NCI-H82 treated with DMSO at 0.1 percent for 48 hours (cell line): ENCODE measurements around the gene KCNQ5.
"Not testable (repeated sequence)": the region's sequence is repeated elsewhere in the genome, so short reads cannot be mapped to it uniquely, and the experiment has no call there.

Source experiments
- DNase-seq: peaks from one replicate; lab custom pipeline; 2025; ENCODE audit not compliant: unreplicated experiment; lab: John Stamatoyannopoulos, UW

KCNQ5 gene

GRCh38 chr6:72894091-72894490 lies 272.2 kb downstream of the KCNQ5 start:
- no peak for DNase-seq

DNA sequence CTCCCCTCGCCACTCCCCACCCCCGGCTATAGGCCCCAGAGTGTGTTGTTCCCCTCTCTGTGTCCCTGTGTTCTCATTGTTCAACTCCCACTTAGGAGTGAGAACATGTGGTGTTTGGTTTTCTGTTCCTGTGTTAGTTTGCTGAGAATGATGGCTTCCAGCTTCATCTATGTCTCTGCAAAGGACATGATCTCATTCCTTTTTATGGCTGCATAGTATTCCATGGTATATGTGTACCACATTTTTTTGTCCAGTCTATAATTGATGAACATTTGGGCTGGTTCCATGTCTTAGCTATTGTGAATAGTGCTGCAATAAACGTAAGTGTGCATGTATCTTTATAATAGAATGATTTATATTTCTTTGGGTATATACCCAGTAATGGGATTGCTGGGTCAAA lies 276.4 kb downstream of the KCNQ5 start:
- DNase-seq: not testable (repeated sequence)

DNA sequence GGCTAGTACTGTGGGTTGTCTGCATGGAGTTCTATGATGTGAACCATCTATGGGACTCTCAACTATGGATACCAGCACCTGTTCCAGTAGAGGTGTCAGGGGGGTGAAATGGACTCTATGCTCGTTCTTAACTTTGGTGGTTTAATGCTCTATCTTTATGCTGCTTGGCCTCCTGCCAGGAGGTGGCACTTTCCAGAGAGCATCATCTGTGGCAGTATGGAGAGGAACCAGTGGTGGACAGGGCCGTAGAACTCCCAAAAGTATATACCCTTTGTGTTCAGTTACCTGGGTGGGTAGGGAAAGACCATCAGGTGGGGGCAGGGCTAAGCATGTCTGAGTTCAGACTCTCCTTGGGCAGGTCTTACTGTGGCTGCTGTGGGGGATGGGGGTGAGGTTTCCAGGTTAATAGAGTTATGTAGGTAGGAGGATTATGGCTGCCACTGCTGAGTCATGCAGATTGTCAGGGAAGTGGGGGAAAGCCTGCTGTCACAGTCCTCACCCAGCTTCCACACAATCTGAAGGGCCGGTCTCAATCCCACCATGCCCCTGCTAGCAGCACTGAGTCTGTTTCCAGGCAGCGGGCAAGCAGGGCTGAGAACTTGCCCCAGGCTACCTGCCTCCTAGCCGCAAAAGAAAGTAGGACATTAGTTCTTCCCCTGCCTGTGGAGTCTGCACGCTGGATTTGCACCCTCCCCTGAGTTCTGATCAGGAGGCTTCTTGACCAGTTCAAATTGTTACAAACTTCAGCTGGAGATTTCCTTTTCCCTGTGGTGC lies 284.0 kb downstream of the KCNQ5 start:
- DNase-seq: peak; percentile 61

GRCh38 chr6:72911463-72912155 lies 289.7 kb downstream of the KCNQ5 start:
- peak; percentile 39 for DNase-seq

DNA sequence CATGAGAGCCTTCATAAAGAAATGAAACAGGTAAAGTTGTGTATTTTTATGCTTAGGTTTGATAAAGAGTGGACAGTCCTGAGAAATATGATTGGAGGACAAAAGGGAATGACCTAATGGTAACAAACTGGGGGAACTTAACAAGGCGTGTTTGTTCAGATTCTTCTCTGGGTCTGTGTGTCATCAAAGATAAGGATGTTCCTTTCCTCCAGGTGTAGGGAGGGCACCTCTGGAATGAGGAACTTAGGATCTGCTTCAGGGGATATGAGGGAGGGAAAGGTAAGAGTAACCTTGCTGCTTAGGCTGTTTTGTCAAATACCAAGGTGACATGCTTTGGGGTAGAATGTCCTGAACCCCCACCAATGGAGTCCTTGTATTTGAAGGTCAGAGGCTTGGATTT lies 291.9 kb downstream of the KCNQ5 start:
- DNase-seq: no peak

DNA sequence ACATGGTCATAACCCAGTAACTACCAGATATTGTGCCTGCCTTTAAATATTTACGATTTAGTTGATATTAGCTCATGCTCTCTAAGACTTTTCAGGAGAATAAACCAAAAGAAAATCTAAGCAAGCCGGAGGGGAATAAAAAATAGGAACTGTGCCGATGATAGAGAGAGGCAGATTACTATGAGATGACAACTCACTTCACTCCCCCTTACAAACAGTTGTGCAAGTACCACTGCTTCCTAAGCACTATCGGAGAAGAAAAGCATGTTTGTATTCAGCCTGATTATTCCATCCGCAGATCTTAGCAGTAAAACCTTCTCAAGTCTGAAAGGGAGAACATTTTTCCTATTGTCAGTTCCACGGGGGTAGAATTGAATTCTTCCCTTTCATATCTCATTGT lies 294.4 kb downstream of the KCNQ5 start:
- DNase-seq: no peak

DNA sequence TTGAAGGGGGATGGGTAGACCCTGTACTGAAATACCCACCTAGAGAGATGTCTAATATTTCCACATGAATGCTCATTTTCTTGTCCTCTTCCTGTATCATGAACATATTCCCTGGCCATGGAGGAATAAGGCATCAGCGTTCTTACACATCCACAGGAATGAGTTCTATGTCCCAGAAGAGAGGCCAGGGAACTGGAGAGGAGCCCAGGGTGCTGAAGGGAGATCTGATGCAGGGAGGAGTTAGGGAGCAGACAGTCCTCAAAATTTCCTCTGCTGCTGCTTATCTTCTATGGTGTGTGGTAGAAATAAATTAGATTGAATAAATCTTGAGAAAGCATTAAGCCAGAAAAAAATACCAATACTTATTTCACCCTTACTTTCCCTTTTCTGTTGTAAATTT lies 295.0 kb downstream of the KCNQ5 start:
- DNase-seq: no peak

DNA sequence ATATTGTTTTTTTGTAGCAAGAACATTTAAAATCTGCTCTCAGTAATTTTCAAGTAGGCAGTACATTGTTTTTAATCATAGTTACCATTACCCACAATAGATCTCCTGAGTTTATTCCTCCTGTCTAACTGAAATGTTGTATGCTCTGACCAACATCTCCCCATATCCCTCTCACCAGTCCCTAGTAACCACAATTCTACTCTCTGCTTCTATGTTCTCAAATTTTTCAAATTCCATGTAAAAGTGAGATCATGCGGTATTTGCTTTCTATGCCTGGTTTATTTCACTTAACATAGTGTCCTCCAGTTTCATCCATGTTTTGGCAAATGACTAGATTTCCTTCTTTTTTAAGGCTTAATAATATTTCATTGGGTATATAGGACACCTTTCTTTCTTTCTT lies 300.5 kb downstream of the KCNQ5 start:
- DNase-seq: no peak

GRCh38 chr6:72925136-72925535 lies 303.3 kb downstream of the KCNQ5 start:
- DNase-seq: no peak

DNA sequence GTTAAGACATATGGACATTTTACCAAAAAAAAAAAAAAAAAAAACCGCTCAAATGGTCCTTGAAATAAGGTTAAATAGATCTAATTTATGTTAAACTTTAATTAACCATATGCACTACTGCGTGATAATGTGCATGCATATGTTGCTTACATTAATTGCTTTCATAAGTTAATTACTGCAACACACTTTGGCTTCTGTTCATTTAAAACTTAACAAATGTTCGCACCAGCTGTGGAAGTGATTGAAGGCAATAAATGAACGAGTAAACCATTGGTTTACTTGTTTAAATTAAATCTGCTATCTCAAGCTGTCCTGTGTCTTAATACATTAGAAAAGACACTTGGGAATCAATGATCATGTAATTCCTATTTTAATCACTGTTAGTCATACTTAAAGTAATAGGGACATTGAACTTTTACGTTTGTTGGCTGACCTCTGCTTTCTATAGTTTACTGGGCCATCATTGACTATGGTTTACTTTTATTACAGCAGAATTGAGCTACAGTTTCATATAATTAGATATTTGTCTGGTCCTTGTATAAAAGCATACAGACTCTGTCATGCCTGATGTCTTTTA lies 308.8 kb downstream of the KCNQ5 start:
- peak; percentile 90 for DNase-seq

DNA sequence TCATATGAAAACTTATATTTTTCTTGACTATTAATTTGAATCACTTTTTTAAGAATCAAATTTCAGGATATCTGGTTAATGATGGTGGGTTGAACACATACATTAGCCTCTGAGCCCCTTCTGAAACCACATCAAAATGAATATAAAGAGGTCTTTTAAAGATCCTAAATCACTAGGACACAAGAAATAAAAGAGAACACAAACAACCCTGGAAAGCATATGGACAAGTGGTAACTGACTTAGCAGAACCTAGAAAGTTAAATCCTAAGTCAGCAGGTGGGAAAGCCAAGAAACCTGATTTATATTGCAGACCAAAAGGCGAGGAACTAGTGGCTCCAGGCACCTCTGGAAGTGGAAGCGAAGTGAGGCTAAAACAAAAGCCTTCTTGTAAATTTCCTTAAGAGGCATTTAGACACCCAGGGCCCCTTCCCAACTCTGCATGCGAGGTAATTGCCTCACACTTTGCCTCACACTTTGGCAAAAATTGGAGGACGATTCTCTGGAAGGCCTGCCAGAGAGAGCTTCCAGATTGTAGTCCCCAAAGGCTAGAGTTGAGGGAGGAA lies 309.5 kb downstream of the KCNQ5 start:
- DNase-seq: peak; percentile 73

DNA sequence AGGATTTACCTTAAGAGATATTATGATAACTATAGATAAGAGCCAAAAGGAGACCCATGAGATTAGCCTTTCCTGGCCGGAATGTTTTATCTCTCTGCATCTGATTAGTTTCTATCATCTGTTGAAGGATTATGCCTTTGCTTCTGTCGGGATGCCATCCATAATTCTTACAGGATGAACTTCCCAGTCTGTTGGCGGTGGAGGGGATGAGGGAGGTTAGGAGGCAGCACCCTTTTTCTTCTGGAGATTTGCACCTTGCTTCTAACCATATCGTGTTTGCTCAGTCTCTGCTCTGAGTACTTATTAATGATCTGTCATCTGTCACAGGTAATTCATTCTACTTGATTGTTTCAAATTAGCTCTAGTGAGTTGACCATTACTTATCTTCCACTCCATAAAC lies 311.4 kb downstream of the KCNQ5 start:
- DNase-seq: peak; percentile 98

DNA sequence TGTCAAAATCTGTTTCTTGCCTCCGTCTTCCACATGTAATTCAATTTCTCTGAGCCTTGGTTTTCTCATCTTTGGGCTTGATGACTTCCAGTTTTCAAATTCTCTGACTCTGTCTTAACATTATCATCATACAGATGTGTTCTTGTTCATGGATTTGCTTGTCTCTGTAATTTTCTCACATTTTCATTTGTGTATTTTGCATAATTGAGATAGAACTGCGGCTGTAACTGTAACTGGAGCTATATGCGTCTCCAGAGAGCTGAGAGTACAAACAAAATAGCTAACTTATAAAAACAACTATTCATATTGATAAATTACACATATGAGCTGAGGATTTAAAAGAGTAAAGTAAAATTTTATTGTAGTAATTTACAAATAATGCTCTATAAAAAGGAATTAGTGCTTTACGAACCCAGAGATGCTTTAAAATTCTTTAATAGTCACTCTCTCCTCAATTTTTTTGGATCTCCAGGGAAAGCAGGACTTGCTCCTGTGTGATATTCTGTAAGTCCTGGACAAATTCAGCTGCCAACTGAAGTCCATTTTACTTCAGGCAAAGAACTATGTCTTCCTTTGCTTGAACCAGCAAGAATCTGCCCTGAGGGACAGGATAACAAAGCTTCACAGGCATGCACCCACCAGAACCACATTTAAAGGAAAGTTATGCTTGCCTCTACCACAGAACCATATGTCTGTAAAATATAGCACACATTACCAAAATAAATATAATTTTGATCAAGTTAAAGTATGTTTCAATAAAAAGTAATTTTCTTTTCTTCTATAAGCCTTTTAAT lies 315.1 kb downstream of the KCNQ5 start:
- no peak for DNase-seq

DNA sequence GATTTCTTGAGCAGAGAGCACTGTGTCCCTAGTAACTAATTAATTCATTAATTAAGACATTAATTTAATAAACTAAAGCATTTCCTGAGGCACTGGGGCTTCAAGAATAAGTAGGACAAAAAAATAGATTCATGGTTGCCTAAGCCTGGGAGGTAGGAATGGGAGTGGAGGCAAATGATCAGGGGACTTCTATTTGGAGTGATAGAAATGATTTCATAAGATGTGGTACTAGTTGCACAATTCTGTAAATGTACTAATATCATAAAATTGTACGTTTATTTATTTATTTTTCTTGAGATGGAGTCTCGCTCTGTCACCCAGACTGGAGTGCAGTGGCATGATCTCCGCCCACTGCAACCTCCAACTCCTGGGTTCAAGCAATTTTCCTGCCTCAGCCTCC lies 316.2 kb downstream of the KCNQ5 start:
- no peak for DNase-seq

- DNase-seq: no peak
These were observed 317.1 kb downstream of the KCNQ5 start for GRCh38 chr6:72939004-72939403.

GRCh38 chr6:72940265-72940664 lies 318.4 kb downstream of the KCNQ5 start:
- DNase-seq: no peak

DNA sequence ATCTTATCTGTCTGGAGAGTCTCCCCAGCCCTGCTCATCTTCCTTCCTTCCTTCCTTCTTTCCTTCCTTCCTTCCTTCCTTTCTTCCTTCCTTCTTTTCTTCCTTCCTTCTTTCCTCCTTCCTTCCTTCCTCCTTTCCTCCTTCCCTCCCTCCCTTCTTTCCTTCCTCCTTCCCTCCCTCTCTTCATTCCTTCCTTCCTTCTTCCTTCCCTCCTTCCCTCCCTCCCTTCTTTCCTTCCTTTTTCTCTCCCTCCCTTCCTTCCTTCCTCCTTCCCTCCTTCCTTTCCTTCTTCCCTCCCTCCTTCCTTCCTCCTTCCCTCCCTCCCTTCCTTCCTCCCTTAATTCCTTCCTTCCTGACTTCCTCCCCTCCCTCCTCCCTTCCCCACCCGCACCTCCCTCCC lies 319.4 kb downstream of the KCNQ5 start:
- no peak for DNase-seq

GRCh38 chr6:72941751-72942150 lies 319.9 kb downstream of the KCNQ5 start:
- no peak for DNase-seq

GRCh38 chr6:72943699-72944098 lies 321.8 kb downstream of the KCNQ5 start:
- peak; percentile 53 for DNase-seq

DNA sequence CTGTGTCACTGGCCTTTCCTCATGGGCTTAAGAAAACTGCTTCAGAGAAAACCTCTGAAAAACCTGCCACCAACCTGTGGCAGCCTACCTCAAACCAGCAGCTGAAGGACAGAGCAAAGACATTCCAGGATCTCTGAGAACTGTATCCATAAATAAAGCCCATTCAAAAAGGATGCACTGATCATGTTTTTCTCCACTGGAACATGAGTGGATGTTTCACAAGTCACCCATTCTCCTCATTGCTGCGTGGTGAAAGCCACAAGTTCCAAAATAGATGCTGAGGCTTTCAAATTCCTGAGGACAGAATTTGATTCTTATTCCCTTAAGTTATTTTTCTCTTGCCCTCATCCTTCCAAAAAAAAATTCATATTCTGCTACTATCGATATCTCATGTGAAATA lies 322.8 kb downstream of the KCNQ5 start:
- DNase-seq: no peak

DNA sequence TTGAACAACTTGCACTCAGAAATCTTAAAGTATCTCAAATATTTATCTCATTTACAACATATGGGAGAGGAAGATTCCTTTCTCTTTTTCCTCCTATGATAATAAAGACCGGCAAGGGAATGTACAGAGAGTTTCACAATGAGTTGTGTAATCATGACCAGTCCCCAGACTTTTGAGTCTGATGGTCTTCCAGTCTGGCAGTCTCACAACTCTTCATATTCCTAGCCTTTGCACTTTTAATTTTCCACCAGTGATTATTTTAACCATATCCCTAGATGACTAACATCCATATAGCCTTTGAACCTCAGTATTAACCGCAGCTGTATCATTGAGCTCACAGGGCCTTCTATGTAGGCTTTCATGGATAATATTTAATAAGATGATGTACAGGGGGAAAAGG lies 324.9 kb downstream of the KCNQ5 start:
- no peak for DNase-seq
